ENCODE results near the gene COL4A3.

Gene COL4A3

DNA sequence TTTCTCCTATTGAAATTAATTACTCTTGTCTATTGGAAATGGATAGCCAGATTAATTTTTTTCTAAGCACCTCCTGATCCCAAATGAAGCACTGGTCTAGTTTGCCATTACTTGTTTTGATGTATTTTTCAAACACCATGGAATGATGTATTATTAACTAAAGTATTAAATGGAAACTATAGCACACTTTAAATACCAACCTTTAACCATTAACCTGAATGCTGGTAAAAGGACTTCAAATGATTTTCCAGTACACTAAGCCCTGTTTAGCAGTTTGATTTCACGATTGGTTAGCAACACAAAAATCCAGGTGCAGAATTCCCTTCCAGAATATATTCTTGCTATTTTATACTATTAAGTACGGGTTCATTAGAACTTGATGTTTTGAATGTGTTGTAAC is 37.3 kb downstream of the COL4A3 start:
- no peak for DNase-seq (ENCODE audit: low read depth)
- no peak overlapping the region for H3K4me3 ChIP-seq (ENCODE audit: low read depth, low read length)
- TF ChIP-seq MYC (IDR thresholded peaks at IDR 0.05; ENCODE audit: low read depth, low read length) (no peak), POLR2A (IDR thresholded peaks at IDR 0.05; ENCODE audit: extremely low read depth, insufficient read length) (no peak)
- TF ChIP-seq, protein P1, sequence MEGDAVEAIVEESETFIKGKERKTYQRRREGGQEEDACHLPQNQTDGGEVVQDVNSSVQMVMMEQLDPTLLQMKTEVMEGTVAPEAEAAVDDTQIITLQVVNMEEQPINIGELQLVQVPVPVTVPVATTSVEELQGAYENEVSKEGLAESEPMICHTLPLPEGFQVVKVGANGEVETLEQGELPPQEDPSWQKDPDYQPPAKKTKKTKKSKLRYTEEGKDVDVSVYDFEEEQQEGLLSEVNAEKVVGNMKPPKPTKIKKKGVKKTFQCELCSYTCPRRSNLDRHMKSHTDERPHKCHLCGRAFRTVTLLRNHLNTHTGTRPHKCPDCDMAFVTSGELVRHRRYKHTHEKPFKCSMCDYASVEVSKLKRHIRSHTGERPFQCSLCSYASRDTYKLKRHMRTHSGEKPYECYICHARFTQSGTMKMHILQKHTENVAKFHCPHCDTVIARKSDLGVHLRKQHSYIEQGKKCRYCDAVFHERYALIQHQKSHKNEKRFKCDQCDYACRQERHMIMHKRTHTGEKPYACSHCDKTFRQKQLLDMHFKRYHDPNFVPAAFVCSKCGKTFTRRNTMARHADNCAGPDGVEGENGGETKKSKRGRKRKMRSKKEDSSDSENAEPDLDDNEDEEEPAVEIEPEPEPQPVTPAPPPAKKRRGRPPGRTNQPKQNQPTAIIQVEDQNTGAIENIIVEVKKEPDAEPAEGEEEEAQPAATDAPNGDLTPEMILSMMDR (IDR thresholded peaks at IDR 0.05; ENCODE audit: low read depth, low read length): no peak
- TF ChIP-seq, protein P2, sequence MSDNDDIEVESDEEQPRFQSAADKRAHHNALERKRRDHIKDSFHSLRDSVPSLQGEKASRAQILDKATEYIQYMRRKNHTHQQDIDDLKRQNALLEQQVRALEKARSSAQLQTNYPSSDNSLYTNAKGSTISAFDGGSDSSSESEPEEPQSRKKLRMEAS (IDR thresholded peaks at IDR 0.05; ENCODE audit: low read depth, low read length): no peak

DNA sequence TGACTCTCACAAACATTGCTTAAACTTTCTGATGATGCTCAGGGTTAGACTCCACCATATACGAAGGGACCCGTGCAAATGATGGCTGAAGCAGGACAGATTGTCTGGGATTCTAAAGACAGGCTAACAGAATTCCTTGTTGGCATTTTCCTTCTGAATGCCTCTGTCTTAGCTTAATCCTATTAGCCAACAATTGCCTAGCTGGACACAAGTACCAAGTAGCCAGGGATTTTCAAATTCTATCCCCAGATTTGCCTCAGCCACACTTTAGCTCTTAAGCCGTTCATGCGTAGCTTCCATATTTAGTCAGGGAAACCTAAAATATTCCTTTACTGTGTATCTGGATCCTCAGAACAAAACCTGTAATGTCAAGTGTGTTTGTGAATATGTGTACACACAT is 40.0 kb downstream of the COL4A3 start:
- DNase-seq (ENCODE audit: low read depth): no peak
- H3K4me3 ChIP-seq (ENCODE audit: low read depth, low read length): no peak overlapping the region
- TF ChIP-seq, protein P1 (IDR thresholded peaks at IDR 0.05; ENCODE audit: low read depth, low read length): no peak
- TF ChIP-seq MYC (IDR thresholded peaks at IDR 0.05; ENCODE audit: low read depth, low read length) (no peak), POLR2A (IDR thresholded peaks at IDR 0.05; ENCODE audit: extremely low read depth, insufficient read length) (no peak)
- TF ChIP-seq, protein P2 (IDR thresholded peaks at IDR 0.05; ENCODE audit: low read depth, low read length): no peak

DNA sequence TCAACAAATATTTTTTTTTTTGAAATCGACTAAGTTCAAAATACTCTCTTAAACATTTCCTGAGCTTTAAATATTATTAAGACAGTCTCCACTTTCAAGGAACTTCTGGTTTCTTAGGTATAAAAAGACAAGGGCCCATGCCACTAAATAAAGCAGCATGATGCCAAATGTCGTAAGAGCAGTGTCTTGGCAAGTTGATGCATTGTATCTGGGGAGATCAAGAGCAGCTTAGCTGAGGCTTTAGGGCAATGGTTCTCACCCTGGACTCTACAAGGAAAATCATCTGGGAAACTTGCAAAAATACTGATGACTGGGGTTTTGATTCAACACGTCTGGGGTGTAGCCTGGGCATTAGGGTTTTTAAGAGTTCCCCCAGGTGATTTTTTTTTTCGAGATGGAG is 41.3 kb downstream of the COL4A3 start:
- TF ChIP-seq, protein P1 (IDR thresholded peaks at IDR 0.05; ENCODE audit: low read depth, low read length): no peak
- TF ChIP-seq, protein P2 (IDR thresholded peaks at IDR 0.05; ENCODE audit: low read depth, low read length): no peak
- no peak for TF ChIP-seq POLR2A (IDR thresholded peaks at IDR 0.05; ENCODE audit: extremely low read depth, insufficient read length)
- no peak for TF ChIP-seq MYC (IDR thresholded peaks at IDR 0.05; ENCODE audit: low read depth, low read length)
- no peak for DNase-seq (ENCODE audit: low read depth)
- no peak overlapping the region for H3K4me3 ChIP-seq (ENCODE audit: low read depth, low read length)

DNA sequence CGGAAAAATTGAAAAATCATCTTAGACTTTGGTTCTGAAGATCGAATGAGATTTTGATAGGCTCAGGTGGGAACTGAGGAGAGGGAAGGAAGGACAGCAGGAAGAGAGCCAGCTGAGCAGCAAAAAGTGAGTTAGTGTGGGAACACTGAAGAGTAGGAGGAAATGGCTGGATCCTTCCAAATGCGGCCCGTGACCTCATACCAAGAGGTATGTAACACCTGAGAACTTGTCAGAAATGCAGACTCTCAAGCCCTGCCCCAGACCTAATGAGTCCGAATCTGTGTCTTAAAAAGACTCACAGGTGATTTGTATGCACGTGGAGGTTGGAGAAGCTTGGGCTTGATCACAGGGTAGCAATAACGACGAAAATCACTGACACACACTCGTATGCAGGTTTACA is 42.0 kb downstream of the COL4A3 start:
- TF ChIP-seq, protein P1 (IDR thresholded peaks at IDR 0.05; ENCODE audit: low read depth, low read length): no peak
- no peak for TF ChIP-seq MYC (IDR thresholded peaks at IDR 0.05; ENCODE audit: low read depth, low read length)
- TF ChIP-seq POLR2A (IDR thresholded peaks at IDR 0.05; ENCODE audit: extremely low read depth, insufficient read length): no peak
- TF ChIP-seq, protein P2 (IDR thresholded peaks at IDR 0.05; ENCODE audit: low read depth, low read length): no peak
- DNase-seq (ENCODE audit: low read depth): no peak
- H3K4me3 ChIP-seq (ENCODE audit: low read depth, low read length): no peak overlapping the region

DNA sequence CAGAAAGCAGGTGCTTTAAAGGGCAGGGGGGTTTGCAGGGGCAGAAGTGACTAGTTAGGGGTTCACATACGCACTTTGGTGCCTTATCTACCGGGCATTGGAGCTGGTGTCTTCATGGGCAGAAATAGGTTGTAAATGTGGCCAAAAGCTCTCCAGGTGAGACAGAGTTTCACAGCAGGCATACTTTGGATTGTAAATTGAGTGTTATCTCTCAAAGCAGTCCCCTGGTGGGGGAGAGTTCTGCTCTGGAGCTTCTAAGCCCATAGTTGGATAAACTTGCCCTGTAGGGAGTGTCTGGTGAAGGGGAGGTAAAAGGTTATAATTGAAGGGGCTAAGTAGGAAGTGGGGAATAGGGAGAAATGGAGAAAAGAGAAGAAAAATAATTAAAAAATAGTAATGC is 43.1 kb downstream of the COL4A3 start:
- no peak for DNase-seq (ENCODE audit: low read depth)
- H3K4me3 ChIP-seq (ENCODE audit: low read depth, low read length): no peak overlapping the region
- TF ChIP-seq, protein P2 (IDR thresholded peaks at IDR 0.05; ENCODE audit: low read depth, low read length): no peak
- no peak for TF ChIP-seq POLR2A (IDR thresholded peaks at IDR 0.05; ENCODE audit: extremely low read depth, insufficient read length)
- no peak for TF ChIP-seq MYC (IDR thresholded peaks at IDR 0.05; ENCODE audit: low read depth, low read length)
- TF ChIP-seq, protein P1 (IDR thresholded peaks at IDR 0.05; ENCODE audit: low read depth, low read length): no peak

DNA sequence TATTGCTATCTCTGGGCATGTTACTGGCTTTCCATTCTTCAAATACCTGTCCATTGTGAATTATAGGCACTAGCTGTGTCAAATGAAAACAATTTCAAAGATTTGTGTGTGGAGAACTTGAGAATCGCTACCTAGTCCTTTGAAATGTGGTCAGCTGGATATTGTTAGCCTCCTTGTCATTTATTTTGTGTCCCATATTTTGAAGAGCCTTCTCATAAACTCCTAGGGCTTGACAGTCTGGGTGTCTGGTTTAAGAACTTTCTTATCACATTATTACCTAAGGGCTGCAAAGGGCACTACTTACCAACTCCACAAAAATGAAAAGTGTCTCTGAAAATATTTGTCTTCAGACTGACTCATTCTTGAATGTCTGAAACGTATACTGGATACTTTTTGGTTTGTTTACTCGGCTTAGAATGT is 50.2 kb downstream of the COL4A3 start:
- TF ChIP-seq, protein P1 (IDR thresholded peaks at IDR 0.05; ENCODE audit: low read depth, low read length): no peak
- TF ChIP-seq, protein P2 (IDR thresholded peaks at IDR 0.05; ENCODE audit: low read depth, low read length): no peak
- TF ChIP-seq MYC (IDR thresholded peaks at IDR 0.05; ENCODE audit: low read depth, low read length): no peak
- no peak overlapping the region for H3K4me3 ChIP-seq (ENCODE audit: low read depth, low read length)
- DNase-seq (ENCODE audit: low read depth): no peak
